GM19099 (cell line): ENCODE results near the gene MEGF9.

ENCODE experiments used
- POLR2A ChIP-seq: IDR thresholded peaks from 3 replicates; pipeline ENCODE4 v1.6.1; 2011; ENCODE audit warnings: low read depth; ENCODE audit not compliant: insufficient read length; ENCODE audit errors: extremely low read depth

Gene MEGF9

GRCh38 chr9:120737416-120738165, 23.3 kb upstream of the MEGF9 start:
- no peak for TF ChIP-seq POLR2A

- no peak for TF ChIP-seq POLR2A
Measured at GRCh38 chr9:120736881-120737280, 22.6 kb upstream of the MEGF9 start.

- TF ChIP-seq POLR2A: no peak
Measured at GRCh38 chr9:120735415-120736126, 21.3 kb upstream of the MEGF9 start.

GRCh38 chr9:120734607-120735410, 20.5 kb upstream of the MEGF9 start:
- TF ChIP-seq POLR2A: no peak

GRCh38 chr9:120733190-120733589, 18.9 kb upstream of the MEGF9 start:
- no peak for TF ChIP-seq POLR2A

- no peak for TF ChIP-seq POLR2A
Measured at GRCh38 chr9:120730654-120731514, 16.6 kb upstream of the MEGF9 start.

- no peak for TF ChIP-seq POLR2A
Measured at GRCh38 chr9:120729791-120730241, 15.5 kb upstream of the MEGF9 start.

- TF ChIP-seq POLR2A: no peak
Measured at GRCh38 chr9:120726484-120726883, 12.2 kb upstream of the MEGF9 start.

- TF ChIP-seq POLR2A: no peak
Measured at GRCh38 chr9:120725907-120726306, 11.6 kb upstream of the MEGF9 start.

GRCh38 chr9:120724757-120725400, 10.6 kb upstream of the MEGF9 start:
- TF ChIP-seq POLR2A: no peak

GRCh38 chr9:120723565-120723964, 9.3 kb upstream of the MEGF9 start:
- TF ChIP-seq POLR2A: no peak

- TF ChIP-seq POLR2A: no peak
Measured at GRCh38 chr9:120720404-120720803, 6.1 kb upstream of the MEGF9 start.

GRCh38 chr9:120718316-120718715, 4.0 kb upstream of the MEGF9 start:
- no peak for TF ChIP-seq POLR2A

- no peak for TF ChIP-seq POLR2A
Measured at GRCh38 chr9:120717176-120717575, 2.9 kb upstream of the MEGF9 start.
